ENCODE results near the gene S100A5.
A peak's percentile ranks its signal among the peaks of the same experiment; 100 is the strongest.
"Not testable (repeated sequence)": the region's sequence is repeated elsewhere in the genome, so short reads cannot be mapped to it uniquely, and the experiment has no call there.

S100A5 gene

DNA sequence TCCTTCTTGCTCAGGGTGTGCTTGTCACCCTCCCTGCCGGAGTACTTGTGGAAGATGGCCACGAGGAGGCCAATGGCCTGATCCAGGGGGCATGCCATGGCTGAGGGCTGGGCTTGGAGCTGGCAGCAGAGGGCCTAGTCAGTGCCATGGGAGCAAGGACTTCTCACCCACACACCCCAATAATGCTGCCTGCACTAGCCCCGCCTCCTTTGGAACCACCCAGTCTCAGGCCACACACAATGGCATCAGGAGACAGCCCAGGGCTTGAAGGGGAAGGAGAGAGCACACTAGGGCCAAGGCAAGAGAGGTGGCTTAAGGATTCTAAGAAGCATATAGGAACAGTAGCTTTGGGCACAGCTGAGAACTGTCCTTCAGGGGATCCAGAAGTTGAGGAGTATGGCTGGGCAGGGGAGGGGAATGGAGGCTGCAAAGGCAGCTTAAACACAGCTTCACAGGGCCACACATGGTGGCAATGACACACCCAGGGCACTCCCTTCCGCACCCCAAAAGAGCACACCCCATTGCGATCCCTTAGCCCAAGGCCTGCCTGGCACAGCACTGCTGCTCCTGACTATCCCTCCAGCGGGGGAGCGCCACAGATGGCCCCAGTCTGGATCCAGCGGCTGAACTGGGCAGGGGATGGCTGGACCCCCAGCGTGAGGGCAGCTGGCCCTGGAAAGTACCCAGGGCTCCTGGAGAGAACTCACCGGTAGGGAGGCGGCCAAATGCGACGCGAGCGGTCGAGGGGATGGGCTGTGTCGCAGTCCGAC lies 5.3 kb downstream of the S100A5 start, which contains the start of gene S100A6:
Gene S100A6 (minus strand): TSS at position 750 of the 770 bp plus-strand sequence. CDS start 652 bp downstream, at position 98.
- DNase-seq, result peak in 8 of 56 donors; percentile 24 to 83 (median 34)

DNA sequence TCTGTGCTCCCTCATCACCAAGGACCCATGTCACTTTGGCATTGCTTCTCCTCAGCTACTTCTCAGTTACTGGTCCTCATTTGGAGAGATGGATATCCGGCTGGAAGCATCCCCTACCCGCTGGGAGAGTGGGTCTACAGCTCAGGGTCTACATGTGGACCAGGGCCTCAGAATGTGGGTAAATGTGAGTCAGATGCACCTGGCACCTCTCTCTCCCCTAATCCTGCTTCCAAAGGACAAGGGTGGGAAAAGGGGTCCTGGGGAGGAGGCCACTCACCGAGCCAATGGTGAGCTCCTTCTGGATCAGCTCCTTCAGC lies 5.9 kb downstream of the S100A5 start:
- no peak for DNase-seq

DNA sequence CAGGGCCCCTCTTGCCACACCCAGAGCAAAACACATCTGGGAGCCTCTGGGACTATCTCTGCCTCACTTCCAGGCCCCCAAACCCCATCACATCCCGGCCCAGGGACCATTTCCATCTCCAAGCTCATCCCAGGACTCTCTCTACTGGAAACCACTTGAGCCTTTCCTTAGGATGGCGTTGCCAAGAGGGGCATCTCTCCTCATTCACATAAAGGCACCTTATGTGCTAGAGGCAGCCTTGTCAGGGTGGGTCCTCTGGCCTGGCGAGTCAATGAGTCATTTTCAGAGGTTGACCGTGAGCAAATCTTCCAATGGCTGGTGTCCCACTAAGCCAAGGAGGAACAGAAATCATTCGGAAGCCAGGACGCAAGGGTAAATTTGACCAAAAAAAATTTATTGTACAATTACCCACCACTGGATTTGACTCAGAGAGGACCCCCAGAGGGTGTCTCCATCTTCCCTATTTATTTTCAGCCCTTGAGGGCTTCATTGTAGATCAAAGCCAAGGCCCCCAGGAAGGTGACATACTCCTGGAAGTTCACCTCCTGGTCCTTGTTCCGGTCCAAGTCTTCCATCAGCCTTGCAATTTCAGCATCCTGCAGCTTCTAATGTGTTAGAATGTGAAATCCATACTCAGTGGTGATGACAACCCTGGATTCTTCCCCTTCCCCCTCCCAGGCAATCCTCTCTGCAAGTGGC lies 6.4 kb downstream of the S100A5 start:
- DNase-seq, result no peak

DNA sequence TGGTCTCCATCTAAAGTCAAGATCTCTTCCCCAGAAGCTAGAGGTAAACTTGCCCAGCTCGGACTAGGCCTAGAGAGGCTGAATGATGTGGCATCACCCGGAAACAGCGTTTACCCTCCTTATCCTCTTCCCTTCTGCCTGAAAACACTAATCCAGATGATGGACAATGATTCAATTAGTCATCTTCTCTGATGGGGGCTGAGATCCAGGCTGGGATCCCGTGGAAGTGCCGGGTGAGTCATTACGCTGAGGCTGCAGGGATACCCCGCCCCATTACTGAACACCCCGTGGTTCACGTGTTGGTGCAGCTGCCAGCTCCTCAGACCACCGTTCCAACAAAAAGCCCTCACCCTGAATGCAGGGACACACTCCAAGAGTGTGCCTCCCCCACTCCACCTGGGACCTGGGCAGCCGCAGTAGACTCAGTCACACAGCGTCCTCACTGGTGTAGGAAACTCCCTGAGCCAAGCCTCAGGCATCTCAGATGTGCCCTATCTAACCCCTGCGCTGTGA lies 7.0 kb downstream of the S100A5 start:
- DNase-seq, result peak in 14 of 56 donors; percentile 20 to 47 (median 29)

DNA sequence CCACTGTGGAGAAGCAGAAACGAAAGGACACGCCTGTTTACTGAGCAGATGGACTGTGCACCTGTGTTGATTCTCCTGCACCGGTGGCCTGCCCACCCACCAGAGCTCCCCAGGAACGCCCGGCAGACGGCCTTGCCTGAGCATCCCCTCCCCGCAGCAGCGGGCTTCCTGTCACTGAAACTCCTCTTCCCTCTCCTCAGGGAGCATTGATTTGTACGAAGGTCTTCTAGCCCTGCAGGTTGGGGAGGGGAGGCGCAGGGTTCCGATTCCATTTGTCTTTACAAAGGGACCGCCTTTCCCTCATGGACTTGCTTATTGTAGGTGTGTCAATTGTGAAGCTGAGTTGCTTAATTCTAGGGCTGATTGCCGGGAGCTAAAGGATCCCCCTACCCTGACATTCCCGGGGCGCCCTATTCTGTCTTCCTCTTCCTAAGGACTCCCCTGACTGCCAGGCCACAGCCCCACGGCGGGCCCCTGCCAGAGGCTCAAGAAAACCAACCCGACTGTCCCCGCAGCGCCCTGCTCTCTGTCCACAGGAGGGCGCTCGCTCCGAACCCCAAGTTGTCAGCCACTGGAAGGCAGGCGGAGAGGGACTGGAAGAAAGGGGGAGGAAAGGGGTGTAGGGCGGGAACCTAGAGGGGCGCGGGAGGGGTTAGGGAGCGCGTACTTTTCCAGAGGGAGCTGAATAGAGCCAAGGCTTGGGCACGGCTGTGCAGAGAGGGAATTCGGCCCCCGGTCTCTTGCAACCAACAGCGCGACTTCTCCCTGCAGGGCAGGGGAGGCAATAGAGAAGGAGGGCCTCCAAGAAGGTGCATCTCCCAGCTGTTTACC lies 7.8 kb downstream of the S100A5 start:
- DNase-seq, result peak in 49 of 56 donors; percentile 10 to 86 (median 54)

DNA sequence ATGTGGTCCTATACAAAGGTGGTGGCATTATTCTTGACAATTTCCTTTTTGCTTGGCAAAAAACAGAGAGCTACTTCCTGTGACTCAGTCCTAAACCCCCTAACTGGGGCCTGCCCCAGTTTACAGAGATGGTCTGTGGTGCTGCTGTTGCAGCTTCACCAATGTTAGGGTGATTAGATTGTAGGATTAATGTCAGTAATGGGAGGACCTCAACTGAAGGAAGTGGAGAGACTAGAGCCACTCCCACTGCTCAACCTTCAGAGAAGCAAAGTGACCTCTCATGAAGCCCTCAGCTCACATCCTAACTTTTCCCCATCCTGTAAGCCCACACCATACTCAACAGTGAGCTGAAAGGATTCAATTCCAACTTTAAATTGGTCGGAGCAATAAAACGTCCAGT lies 8.6 kb downstream of the S100A5 start:
- DNase-seq, result no peak

DNA sequence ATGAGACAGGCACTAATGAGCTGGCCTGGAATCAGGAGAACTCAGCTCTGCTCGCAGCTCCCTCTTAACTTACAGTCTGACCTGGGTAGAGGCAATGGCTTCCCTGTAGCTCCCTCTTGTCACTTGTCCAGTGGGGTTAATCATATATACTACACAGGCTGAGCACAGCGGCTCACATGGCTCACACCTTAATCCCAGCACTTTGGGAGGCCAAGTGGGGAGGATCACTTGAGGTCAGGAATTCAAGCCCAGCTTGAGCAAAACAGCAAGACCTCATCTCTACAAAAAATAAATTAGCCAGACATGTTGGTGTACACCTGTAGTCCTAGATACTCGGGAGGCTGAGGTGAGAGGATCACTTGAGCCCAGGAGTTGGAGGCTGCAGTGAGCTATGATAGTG lies 9.1 kb downstream of the S100A5 start:
- no peak for DNase-seq

DNA sequence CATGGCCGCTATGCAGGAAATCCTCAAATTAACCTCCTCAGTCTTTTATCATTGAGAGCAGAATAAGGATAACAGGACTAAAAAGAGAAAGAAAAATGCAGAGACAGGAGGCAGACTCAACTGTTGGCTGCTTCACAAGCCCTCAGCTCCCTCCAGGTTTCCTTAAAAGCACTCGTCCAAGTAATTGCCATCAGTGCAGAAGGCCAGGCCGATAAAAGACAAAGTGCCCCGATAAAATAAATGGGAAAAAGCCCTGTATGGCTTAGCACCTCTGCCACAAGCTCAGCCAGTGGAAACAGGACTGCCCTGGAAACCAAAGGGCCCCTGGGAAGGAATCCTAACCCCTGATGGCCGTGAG lies 13.1 kb downstream of the S100A5 start:
- no peak for DNase-seq

DNA sequence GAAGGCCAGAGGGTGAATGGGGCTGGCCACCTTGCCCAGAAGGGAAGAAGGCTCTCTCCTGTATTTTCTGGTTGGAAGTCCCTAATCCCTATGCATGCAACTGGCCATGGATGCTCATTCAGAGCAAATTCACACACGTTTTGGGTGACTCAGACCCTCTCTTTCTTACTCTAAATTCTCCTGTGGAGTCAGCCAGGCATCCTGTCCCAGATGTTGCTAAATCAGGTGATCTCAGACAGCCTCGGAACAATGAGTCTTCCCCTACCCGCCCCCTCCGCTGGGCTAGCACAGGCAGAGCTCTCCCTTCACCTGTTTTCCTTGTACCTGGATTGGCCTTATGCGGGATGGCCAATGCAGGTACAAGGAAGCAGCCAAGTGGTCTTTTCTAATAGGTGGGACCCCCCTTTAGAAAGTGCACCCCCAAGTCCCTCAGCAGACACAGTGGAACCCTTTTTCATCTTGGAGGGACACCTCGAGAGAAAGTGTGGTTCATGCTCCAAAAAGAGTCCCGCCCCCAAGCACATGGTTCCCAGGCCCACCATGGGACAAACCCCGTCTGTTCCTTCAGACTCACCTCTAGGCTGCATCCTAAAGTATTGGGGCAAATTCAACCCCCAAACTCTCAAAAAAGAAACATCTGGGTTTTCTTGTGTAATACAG lies 13.6 kb downstream of the S100A5 start:
- no peak for DNase-seq

DNA sequence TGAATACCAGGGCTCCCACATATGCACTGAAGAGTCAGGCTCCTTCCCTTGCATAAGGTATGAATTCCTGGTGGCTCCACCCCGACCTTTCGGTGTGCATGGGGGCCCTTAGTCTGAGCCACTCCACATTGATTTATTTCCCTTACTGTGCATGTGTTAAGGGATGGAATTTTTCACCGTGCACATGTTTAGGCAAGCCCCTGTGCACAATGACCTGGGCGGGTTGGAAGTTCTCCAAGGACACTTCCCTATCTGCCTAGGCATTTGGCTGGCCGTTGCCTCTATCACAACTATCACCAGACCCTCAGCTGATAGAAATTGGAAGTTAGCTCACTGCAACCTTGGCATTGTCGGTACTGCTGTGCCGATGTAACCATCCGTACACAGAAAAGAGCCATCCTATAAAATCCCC lies 14.6 kb downstream of the S100A5 start:
- DNase-seq, result no peak

DNA sequence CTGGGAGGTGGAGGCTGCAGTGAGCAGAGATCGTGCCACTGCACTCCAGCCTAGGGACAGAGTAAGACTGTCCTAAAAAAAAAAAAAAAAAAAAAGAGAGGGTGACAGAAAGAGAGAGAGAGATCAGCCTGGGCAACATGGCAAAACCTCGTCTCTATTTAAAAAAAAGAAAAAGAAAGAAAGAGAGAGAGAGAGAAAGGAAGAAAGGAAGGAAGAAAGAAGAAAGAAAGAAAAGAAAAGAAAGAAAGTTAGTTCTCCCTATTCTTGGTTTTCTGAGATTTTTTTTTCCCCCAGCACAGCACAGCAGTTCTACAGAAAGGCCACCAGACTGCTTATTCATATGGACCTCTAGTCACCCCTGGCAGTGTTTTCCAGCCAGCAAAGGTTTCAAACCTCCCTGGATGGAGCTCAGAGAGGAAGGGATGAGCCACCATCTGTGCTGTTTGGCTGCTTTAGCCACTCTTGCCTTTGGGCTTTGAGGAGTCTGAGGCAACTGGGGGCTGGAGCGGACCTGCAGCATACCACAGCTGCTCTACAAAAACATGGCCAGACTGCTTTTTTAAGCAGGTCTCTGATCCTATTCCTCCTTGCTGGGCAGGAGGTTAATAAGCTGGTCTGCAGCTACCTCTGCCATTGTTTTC lies 15.5 kb downstream of the S100A5 start:
- DNase-seq, result no peak

DNA sequence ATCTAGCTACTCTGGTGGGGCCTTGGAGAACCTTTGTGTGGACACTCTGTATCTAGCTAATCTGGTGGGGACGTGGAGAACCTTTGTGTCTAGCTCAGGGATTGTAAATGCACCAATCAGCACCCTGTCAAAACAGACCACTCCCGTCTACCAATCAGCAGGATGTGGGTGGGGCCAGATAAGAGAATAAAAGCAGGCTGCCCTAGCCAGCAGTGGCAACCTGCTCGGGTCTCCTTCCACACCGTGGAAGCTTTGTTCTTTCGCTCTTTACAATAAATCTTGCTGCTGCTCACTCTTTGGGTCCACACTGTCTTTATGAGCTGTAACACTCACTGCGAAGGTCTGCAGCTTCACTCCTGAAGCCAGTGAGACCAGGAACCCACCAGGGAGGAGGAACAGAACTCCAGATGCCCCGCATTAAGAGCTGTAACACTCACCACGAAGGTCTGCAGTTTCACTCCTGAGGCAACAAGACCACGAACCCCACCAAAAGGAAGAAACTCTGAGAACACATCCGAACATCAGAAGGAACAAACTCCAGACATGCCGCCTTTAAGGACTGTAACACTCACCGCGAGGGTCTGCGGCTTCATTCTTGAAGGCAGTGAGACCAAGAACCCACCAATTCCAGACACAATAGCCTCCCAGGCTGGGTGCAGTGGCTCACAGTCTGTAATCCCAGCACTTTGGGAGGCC lies 18.2 kb downstream of the S100A5 start:
- not testable (repeated sequence) for DNase-seq

DNA sequence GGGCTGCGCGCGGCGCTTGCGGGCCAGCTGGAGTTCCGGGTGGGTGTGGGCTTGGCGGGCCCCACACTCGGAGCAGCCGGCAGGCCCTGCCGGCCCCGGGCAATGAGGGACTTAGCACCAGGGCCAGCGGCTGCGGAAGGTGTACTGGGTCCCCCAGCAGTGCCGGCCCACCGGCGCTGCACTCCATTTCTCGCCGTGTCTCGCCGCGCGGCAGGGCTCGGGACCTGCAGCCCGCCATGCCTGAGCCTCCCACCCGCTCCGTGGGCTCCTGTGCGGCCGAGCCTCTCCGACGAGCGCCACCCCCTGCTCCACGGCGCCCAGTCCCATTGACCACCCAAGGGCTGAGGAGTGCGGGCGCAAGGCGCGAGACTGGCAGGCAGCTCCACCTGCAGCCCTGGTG lies 18.9 kb downstream of the S100A5 start:
- not testable (repeated sequence) for DNase-seq

DNA sequence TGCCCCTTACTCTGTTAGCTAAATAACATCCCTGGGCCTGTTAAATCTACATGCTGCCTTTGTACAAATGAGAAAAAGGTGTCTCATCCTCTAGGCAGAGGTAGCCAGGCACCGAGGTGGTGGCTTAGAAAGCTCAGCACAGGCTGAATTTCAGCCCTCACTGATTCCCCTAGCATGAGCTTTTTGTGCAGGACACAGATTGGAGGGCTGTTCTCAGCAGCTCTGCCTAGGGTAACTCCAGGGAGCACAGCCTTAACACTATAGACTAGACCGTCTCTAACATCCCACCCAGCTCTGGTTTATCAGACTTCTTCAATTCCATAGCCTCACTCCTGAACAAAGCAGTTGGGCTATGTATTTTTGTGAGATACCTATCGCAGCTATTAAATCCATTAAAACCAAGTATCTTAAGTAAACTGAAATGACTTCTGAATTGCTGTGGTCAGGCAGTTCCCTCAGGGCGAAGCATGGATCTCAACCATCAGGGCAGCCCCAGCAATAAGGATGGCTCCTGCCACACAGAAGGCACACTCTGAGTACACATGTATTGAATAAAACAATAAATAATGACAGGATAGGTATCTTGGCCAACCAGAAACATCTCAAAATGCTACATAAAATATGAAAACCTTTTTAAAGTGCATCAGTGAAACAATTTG lies 19.8 kb downstream of the S100A5 start:
- DNase-seq, result no peak

DNA sequence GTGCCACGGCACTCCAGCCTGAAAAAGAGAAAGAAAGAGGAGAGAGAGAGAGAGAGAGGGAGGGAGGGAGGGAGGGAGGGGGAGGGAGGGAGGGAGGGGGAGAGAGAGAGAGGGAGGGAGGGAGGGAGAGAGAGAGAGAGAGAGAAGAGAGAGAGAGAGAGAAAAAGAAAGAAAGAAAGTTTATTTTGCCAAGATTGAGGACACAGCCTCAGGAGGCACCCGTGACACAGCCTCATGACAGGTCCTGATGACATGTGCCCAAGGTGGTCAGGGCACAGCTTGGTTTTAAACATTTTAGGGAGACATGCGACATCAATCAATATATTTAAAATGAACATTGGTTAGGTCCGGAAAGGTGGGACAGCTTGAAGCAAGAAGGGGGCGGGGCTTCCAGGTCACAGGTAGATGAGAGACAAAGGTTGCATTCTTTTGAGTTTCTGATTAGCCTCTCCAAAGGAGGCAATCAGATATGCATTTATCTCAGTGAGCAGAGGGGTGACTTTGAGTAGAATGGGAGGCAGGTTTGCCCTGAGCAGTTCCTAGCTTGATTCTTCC lies 20.5 kb downstream of the S100A5 start:
- not testable (repeated sequence) for DNase-seq

DNA sequence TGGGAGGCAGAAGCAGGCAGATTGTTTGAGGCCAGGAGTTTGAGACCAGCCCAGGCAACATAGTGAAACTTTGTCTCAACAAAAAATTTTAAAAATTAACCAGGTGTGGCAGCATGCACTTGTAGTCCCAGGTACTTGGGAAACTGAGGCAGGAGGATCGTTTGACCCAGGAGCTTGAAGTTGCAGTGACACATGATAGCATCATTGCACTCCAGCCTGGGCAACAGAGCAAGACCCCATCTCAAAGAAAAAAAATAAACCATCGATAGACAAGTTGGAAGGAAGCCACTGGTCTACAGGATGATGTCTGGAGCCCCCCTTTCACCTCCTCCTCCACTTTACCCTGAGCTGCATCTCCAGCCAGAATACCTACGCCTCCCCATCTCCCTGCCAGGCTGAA lies 21.5 kb downstream of the S100A5 start:
- DNase-seq, result no peak

DNA sequence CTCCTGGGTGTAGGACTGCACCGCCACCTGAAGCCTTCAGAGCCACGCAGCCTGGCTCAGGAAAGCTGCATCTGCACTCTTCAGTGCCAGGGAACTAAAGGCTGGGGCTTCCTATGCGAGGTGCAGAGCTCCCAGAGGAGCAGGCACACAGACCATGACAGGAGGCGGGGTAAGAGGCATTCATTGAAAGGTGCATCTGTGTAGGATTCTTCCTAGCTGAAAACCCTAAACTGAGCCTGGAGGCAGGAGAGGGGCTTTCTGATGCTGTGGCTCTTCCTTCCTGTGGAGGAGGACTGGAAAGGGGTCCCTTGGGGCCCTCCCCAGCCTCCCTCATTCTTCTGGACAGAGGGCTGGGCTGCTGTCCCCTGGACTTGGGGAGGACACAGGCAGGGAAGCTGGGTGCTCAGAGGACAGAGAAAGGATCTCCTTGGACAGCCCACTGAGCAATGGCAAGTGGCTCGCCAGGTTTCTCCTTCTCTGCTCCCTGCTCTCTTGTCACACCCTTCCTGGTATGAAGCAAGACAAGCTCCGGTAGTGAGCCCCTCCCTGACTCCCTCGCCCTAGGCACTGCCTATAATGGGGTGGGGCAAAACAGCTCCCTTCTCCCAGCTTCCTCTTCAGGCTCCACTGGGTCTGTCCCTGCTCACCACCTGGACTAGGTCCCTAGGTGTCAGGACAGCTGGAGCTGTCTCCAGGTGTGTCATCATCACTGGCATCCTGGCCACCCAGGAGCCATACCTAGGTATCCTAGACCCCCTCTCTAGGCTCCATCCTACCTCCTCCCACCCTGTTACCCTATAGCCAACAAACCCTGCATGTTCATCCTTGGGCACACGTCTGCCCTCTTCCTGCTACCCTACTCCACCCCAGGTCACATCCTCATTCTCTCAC lies 25.0 kb downstream of the S100A5 start:
- no peak for DNase-seq

DNA sequence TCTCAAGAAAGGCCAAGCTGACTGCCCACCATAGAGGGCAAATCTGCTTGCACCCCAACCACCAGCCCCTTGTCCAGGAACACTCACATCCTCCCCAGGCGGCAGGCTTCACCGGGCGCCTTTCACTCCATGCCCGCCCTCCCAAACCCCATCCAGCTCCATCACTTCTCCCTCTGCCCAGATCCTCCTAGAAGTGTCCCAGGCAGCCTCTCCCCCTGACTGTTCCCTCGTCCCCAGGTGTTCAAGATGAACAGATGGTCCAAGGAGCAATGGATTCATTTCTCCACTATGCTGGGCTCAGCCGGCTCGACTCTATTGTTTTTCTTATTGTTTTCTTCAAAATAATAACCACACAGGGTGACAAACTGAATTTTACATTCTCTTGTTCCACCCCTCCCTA lies 27.1 kb downstream of the S100A5 start:
- DNase-seq, result no peak

All from amygdala (tissue), 56 donors.